Activated CD4-positive, alpha-beta T cell treated with anti-CD3 and anti-CD28 coated beads for 1 hour (primary cell): ENCODE results near the gene NUMB.
"Not testable (repeated sequence)": the region's sequence is repeated elsewhere in the genome, so short reads cannot be mapped to it uniquely, and the experiment has no call there.

Experiments used
- DNase-seq: peaks from one replicate; pipeline ENCODE4 v3.0.0-alpha.2; 2020

NUMB gene

GRCh38 chr14:73403181-73403752 is 55.1 kb downstream of the NUMB start:
- no peak for DNase-seq

DNA sequence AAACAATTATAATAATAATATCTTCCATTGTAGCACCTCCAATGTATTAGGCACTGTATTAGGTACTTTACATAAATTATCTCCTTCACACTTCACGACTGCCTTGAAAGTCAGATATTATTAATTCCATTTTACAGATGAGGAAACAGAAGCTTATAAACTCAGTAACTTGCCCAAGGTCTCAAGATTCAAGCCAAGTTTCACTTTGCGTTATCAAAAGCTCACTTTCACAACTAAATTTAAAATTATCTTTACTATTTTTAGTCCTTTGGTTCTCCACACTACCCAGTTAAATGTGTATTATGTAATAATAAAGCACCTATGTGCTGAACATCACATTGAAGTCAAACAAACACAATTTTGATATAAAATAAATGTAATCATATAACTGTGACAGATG is 55.8 kb downstream of the NUMB start:
- DNase-seq: no peak

GRCh38 chr14:73397810-73398209 is 60.5 kb downstream of the NUMB start:
- no peak for DNase-seq

GRCh38 chr14:73394317-73394716 is 64.0 kb downstream of the NUMB start:
- no peak for DNase-seq

- DNase-seq: no peak
Measured at GRCh38 chr14:73393375-73393774, 65.0 kb downstream of the NUMB start.

DNA sequence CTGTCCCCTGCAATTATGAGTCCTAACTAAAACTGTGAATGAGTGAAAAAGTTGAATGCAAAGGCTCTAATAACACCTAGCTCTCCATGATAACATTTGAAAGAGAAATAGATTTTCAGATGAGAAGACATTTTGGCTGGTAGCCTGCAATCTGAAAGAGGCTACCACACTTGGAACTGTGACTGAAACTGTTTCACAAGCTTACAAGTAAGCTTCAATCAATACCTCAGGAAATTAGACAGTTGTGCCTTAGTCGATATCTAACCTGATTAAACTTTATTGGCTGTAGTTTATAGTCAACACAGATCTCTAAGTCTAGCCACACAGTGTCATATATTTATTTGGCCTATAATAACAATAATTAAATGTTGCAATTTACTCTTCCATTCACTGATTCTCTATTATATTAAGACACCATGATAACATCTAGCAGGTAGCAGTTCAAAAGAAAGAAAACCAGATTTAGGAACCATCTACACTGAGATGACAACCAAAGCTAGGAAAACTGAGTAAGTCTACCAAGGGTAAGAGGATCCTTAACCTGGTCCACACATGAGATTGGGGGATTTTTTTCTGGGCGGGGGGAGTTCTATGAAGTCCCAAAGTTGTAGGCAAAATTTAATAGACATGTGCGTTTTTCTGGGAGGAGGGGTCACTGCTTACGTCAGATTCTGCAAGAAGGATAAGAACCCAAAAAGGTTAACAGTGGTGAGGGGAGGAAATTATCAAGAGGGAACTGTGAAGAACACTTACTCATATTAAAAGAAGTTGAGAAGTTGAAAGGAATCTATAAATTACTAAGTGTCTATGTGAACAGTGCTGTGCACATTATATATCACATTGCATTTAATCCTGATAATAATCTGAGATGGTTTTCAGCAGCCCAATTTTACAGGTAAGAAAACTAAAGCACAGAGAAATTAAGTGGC is 65.8 kb downstream of the NUMB start:
- DNase-seq: no peak

DNA sequence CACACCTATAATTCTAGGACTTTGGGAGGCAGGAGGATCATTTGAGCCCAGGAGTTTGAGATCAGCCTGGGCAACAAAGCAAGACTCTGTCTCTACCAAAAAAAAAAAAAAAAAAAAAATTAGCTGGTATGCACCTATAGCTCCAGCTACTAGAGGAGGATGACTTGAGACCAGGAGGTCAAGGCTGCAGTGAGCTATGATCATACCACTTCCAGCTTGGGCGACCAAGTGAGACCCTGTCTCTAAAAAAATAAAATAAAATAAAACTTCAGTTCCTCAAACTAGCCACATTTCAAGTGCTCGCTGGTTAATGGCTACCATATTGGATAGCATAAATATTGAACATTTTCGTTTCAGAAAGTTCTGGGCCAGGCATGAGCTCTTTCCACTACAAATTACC is 70.5 kb downstream of the NUMB start:
- not testable (repeated sequence) for DNase-seq

DNA sequence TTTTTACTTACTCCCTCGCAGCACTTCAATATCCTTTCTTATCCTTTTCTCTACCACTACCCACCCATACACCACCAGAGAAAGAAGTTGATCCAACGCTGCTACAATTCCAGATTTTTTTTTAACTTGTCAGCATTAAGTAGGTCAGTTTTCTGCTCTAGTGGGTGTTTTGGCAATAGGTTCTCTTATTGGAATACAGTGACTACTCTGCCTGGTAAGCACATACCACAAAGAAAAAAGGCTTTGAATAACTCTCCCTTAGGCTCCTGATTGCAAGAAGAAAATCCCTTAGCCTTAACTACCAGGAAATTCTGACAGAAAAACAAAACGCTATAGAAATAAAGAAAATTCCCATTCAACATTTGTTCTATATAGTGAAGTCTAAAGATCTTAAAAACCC is 72.0 kb downstream of the NUMB start:
- DNase-seq: no peak

DNA sequence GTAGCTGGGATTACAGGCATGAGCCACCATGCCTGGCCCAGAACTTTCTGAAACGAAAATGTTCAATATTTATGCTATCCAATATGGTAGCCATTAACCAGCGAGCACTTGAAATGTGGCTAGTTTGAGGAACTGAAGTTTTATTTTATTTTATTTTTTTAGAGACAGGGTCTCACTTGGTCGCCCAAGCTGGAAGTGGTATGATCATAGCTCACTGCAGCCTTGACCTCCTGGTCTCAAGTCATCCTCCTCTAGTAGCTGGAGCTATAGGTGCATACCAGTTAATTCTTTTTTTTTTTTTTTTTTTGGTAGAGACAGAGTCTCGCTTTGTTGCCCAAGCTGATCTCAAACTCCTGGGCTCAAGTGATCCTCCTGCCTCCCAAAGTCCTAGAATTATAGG is 73.3 kb downstream of the NUMB start:
- not testable (repeated sequence) for DNase-seq

DNA sequence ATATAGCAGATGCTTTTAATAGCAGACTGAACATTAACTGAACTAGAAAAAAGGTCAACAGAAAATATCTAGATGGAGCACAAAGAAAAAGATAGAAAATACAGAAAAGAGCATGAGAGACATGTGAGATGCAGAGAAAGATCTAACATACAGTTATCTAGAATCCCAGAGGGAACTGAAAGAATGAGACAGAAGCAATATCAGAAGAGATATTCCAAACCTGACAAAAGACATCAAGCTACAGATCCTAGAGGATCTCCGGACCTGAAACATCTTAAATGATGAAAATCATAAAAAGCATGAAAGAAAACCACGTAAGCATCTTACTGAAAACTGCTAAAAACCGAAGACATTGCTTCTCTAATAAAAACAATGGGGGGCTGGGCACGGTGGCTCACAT is 75.0 kb downstream of the NUMB start:
- DNase-seq: no peak

DNA sequence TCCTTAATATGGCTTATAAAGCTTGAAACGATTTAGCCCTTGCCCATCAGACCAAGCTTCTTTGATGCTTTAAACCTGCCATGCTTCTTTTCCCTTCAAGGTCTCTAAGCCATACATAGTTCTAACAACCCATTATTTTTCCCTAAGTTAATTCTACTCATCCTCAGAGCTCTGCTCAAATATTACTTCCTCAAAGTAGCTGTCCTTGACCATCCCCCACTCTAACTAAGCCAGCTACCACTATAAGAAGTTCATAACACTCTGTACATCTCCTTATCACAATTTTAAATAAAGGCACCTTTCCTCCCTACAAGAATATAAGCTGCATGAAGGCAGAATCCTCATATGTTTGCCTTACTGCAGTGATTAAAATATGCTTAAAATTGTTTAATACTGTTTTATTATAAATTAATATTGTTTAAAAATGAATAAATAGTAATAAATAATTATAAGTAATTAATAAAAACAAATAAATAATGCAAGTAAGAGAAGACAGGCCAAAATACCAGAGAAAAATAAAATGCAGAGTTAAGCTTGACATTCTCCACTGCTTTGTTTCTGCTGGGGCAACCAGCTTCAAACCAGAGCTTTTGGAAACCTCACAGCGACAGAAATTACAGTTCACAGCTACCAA is 76.8 kb downstream of the NUMB start:
- DNase-seq: no peak

GRCh38 chr14:73376585-73376984 is 81.8 kb downstream of the NUMB start:
- no peak for DNase-seq

DNA sequence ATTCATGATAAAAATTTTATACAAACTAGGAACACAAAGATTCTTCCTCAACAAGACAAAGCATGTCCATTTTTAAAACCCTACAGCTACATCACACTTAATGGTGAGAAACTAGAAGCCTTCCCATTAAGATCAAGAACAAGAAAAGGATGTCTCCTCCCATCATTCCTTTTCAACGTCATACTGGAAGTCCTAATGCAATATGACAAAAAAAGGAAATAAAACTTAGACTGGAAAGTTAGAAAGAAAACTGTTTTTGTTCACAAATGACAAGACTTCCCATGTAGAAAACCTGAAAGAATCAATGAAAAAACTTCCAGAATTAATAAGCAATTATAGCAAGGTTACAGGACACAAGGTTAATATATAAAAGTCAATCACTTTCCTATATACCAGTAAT is 82.5 kb downstream of the NUMB start:
- DNase-seq: no peak

DNA sequence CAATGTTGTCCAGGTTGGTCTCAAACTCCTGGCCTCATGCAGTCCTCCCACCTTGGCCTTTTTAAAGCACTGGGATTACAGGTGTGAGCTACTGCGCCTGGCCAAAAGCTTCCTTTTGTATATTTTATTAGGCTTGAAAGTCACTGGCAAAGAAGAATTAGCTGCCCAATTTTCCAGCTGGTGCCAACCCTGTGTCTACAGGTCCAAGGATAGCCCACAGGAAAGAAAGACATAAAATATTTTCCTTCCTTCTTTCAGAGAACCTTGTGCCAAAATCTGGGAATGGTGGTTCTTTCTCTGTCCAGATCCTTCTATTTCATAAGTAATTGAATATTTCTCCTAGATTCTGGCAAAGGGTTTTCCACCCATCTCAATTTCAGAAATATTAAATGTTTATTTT is 84.1 kb downstream of the NUMB start:
- no peak for DNase-seq

GRCh38 chr14:73372529-73372928 is 85.8 kb downstream of the NUMB start:
- no peak for DNase-seq

DNA sequence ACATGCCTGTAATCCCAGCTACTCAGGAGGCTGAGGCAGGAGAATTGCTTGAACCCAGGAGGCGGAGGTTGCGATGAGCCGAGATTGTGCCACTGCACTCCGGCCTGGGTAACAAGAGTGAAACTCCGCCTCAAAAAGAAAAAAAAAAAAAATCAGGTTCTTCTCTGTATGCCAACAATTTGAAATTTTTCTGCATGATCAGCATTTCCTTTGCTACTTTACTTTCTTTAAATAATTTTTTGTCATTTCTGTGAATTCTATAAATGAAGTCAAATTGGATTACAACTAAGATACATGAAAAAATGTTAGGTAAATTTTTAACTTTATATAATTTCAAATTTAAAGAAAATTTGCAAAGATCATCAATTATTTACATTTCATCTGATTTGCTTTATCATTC is 87.8 kb downstream of the NUMB start:
- DNase-seq: no peak

DNA sequence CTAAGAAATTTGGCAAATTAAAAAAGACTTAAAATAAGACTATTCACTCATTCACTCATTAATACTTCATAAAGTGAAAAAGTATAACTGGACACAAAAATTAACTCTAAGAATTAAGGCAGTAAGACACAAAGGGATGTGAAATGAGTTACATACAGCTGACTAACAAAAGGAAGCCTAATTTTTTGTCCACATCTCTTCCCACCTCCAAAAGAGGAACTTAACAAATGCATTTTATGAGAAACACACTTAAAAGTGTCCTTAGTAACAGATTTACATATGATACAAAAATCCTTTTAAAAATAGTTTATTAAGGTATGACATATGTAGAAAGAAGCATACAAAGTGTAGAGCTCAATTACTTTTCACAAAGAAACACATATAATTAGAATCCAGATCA is 88.9 kb downstream of the NUMB start:
- DNase-seq: no peak

GRCh38 chr14:73368616-73369015 is 89.7 kb downstream of the NUMB start:
- DNase-seq: no peak

GRCh38 chr14:73365727-73366126 is 92.6 kb downstream of the NUMB start:
- DNase-seq: no peak

GRCh38 chr14:73364559-73364958 is 93.8 kb downstream of the NUMB start:
- DNase-seq: no peak

- DNase-seq: no peak
Measured at GRCh38 chr14:73359445-73359844, 98.9 kb downstream of the NUMB start.

- DNase-seq: no peak
Measured at GRCh38 chr14:73358187-73358586, 100.2 kb downstream of the NUMB start.

DNA sequence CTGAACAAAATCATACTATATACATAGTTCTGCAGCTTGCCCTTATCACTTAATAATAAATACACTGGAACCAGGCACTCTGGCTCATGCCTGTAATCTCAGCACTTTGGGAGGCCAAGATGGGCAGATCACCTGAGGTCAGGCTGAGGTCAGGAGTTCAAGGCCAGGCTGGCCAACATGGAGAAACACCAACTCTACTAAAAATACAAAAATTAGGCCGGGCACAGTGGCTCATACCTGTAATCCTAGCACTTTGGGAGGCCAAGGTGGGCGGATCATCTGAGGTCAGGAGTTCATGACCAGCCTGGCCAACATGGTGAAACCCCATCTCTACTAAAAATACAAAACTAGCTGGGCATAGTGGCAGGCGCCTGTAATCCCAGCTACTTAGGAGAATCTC is 109.3 kb downstream of the NUMB start:
- not testable (repeated sequence) for DNase-seq

GRCh38 chr14:73344319-73344718 is 114.0 kb downstream of the NUMB start:
- DNase-seq: no peak
